Measurements from ENCODE around the gene ETFRF1. TPM values are rescaled to one million over a fixed set of nuclear protein-coding genes. Genes with fewer than 3 reads are reported as not detected.

The ETFRF1 gene, protein sequence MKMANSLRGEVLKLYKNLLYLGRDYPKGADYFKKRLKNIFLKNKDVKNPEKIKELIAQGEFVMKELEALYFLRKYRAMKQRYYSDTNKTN
- total RNA-seq (2022; extraction: Qiagen RNA extraction; ENCODE audit: low read depth) = 4.1 to 14.7 TPM (median 7.7 TPM) in 5 replicates

DNA sequence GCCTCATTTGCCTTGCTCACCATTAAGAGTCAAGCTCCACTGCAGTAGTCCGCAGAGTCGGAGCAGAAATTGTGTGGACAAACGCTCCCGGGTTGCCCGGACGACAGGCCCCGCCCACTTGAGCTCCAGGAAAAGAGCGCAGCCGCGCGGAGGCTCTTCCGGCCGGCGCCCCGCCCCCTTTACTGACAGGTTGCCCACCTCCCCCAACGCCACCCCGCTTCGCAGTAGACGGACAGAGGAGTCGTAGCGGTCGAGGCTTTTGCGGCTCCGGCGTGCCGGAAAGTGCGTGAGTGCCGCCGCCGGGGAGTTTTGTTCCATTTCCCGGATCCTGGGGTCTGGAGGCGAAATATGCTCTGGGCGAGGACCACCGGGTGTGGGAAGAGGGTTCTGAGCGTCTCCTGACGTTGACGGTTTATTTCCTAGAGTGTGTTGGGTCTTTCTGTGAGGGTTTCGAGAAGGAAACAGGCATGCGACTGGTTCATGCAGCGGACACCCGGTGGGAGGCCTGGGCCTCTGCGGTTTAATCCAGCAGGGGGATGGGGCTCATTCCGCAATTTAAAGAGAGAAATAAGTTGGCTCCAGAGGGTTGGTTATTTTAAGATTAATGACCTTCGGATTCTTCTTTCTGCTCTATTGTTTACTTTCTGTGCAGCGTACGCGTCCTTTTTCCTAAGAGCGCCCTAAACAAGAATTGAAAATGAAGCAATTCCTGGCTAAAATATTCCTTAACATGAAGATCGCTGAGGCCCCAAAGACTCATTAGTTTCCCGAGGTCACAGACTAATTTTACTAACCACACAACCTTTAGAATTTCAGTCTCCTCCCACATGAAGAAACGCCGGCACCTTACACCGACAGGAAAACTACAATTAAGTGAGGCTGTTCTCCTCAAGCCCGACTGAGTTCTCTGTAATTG lies at the start of gene ETFRF1, which contains the start of gene DNAI7:
Gene ETFRF1, plus strand, starts transcription at position 182 of the 916 bp plus-strand sequence. CDS start 8,720 bp downstream, outside the sequence.
Gene DNAI7, minus strand, starts transcription at position 105 of the 916 bp plus-strand sequence. Its CDS starts 82 bp downstream, at position 23.

DNA sequence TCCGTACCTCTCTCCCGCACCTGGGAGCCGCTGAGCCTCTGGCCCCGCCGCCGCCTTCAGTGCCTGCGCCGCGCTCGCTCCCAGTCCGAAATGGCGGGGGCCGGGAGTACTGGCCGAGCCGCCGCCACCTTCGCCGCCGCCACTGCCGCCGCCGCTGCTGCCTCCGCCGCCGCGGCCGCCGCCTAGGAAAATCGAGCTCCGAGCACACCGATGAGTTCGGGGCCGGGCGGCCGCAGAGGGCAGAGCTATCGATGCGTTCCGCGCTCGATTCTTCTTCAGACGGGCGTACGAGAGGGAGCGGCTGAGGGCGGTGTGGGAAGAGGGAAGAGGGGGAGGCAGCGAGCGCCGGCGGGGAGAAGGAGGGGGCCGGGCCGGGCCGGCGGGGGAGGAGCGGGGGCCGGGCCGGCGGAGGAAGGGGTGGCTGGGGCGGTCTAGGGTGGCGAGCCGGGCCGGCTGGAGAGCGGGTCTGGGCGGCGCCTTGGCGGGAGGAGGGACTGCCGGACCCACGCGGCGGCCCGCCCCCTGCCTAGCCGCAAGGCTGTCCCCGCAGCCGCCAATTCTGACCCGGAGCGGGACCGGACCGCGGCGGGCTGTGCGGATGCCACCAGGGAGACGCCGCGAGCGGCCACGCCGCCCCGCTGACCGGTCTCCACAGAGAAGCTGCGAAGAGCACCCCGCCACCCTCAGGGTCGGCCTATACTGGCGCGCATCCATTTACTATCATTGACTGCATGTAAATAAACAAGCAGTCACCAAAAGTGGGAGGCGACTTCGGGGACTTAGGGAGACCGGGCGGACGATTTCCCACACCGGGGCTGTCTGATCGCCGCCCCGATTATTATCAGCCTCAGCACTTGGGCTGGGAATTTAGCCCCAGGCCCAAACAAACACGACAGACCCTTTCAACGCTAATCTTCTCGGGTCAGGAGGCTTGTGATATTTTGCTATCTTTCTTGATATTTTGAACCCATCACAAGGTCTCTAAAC lies 56.0 kb downstream of the ETFRF1 start, which contains the start of gene KRAS:
Gene KRAS, minus strand, starts transcription at position 186 of the 987 bp plus-strand sequence.

Other genes with a start within 250 kb of the ETFRF1 start
- 9.1 to 12.2 TPM (median 10.3 TPM) in 5 replicates for gene BCAT1, start 246.1 kb upstream of the ETFRF1 start, total RNA-seq (2022; extraction: Qiagen RNA extraction; ENCODE audit: low read depth)
- gene DNAI7, start 77 bp upstream of the ETFRF1 start, total RNA-seq (2022; extraction: Qiagen RNA extraction; ENCODE audit: low read depth) = 0.16 to 0.22 TPM (median 0.18 TPM) in 4 of 5 replicates, not detected in the other
- 6.6 to 17.0 TPM (median 14.7 TPM) in 5 replicates for gene KRAS, start 55.7 kb downstream of the ETFRF1 start, total RNA-seq (2022; extraction: Qiagen RNA extraction; ENCODE audit: low read depth)